B cell (primary cell): ENCODE data around the gene PCF11. TPM values are rescaled to one million over a fixed set of nuclear protein-coding genes. Genes with fewer than 3 reads are reported as not detected.
A peak's percentile ranks its signal among the peaks of the same experiment; 100 is the strongest.

Experiments used
- ATAC-seq: fragments of 200-7000 bp; cut with Tn5 transposase; one replicate; pipeline ENCODE4 v1.10.0; 2021; ENCODE audit warnings: low read depth, mild to moderate bottlenecking, moderate number of reproducible peaks, moderate library complexity
- CTCF ChIA-PET: fragments of 350-600 bp; sonication (Branson Sonifier 250); formaldehyde crosslinking; loops from one replicate; lab custom pipeline; 2021; ENCODE audit warnings: antibody characterized with exemption, inconsistent platforms; lab: Charles Lee
- POLR2A ChIA-PET: fragments of 350-600 bp; sonication (Branson Sonifier 250); formaldehyde crosslinking; loops from one replicate; lab custom pipeline; 2021; ENCODE audit warnings: antibody characterized with exemption; lab: Charles Lee
- DNase-seq: peaks from one replicate; pipeline ENCODE4 v3.0.0; 2013
- H2AFZ ChIP-seq: 2 replicates; pipeline ENCODE4 v1.6.1; 2012; ENCODE audit warnings: mild to moderate bottlenecking, low read depth, low read length; ENCODE audit not compliant: insufficient read depth, poor library complexity, severe bottlenecking
- H3K27ac ChIP-seq, 2 donors: 1 replicate in 1 of 2; 2 replicates in 1 of 2; pipeline ENCODE4 v1.5.1; 2012 to 2013; ENCODE audit warnings: low read length in 2 of 2, mild to moderate bottlenecking in 2 of 2, moderate library complexity in 1 of 2
- H3K27me3 ChIP-seq, 4 experiments: fragments of 200-600 bp in 1 of 4; sonication (generic) in 1 of 4; replicated peaks in 1 of 4; 1 replicate in 2 of 4; 2 replicates in 2 of 4; pipeline versions ENCODE4 v1.6.1 to v1.7.0; 2013 to 2016; ENCODE audit warnings: low read length in 3 of 4, mild to moderate bottlenecking in 2 of 4, mixed read lengths in 1 of 4, moderate library complexity in 1 of 4; ENCODE audit not compliant: insufficient read depth in 4 of 4, control insufficient read depth in 3 of 4; ENCODE audit errors: control extremely low read depth in 1 of 4
- H3K36me3 ChIP-seq, 2 experiments: replicated peaks in 1 of 2; 1 replicate in 1 of 2; 2 replicates in 1 of 2; pipeline versions ENCODE4 v1.6.1 to v1.7.1; 2013; ENCODE audit warnings: low read length in 1 of 2; ENCODE audit not compliant: insufficient read depth in 2 of 2, control insufficient read depth in 1 of 2; ENCODE audit errors: control extremely low read depth in 1 of 2, extremely low read depth in 1 of 2
- H3K4me1 ChIP-seq, 2 donors: fragments of 200-600 bp in 1 of 2; sonication (generic) in 1 of 2; 1 replicate in 1 of 2; 2 replicates in 1 of 2; pipeline versions ENCODE4 v1.5.1 to v1.6.1; 2013 to 2017; ENCODE audit warnings: low read length in 2 of 2; ENCODE audit not compliant: control insufficient read depth in 2 of 2, insufficient read depth in 2 of 2
- H3K4me2 ChIP-seq: replicated peaks from 2 replicates; pipeline ENCODE3; 2012; ENCODE audit warnings: mild to moderate bottlenecking, low read depth, low read length; ENCODE audit not compliant: poor library complexity, severe bottlenecking
- H3K4me3 ChIP-seq, 5 experiments: fragments of 200-600 bp in 1 of 5; sonication (generic) in 1 of 5; 1 replicate in 3 of 5; 2 replicates in 2 of 5; pipeline versions ENCODE4 v1.5.1 to v1.7.0; 2011 to 2016; ENCODE audit warnings: low read length in 4 of 5, mild to moderate bottlenecking in 4 of 5, low read depth in 2 of 5, control low read depth in 1 of 5, moderate library complexity in 1 of 5; ENCODE audit not compliant: insufficient read depth in 1 of 5; ENCODE audit errors: control extremely low read depth in 1 of 5, extremely low read depth in 1 of 5
- H3K79me2 ChIP-seq: fragments of 200-600 bp; sonication (generic); one replicate; pipeline ENCODE4 v1.6.0; 2016; ENCODE audit warnings: low read length; ENCODE audit not compliant: control insufficient read depth, insufficient read depth
- H3K9ac ChIP-seq: fragments of 200-600 bp; sonication (generic); 2 replicates; pipeline ENCODE4 v1.6.1; 2017; ENCODE audit warnings: mild to moderate bottlenecking, low read length, moderate library complexity
- H3K9me3 ChIP-seq, 3 donors: one replicate each; pipeline versions ENCODE4 v1.6.1 to v1.7.1; 2013; ENCODE audit warnings: low read length in 2 of 3; ENCODE audit not compliant: control insufficient read depth in 2 of 3, insufficient read depth in 1 of 3; ENCODE audit errors: control extremely low read depth in 1 of 3
- H4K20me1 ChIP-seq: 2 replicates; pipeline ENCODE4 v1.6.0; 2012; ENCODE audit warnings: mild to moderate bottlenecking, low read length; ENCODE audit not compliant: insufficient read depth, control insufficient read depth, poor library complexity, severe bottlenecking
- H3K27ac Mint-ChIP-seq: one replicate; pipeline ENCODE4 v1.8.0; 2021; ENCODE audit warnings: mixed read lengths
- H3K27me3 Mint-ChIP-seq: one replicate; pipeline ENCODE4 v1.8.0; 2021; ENCODE audit warnings: mixed read lengths
- H3K4me1 Mint-ChIP-seq: one replicate; pipeline ENCODE4 v1.8.0; 2021; ENCODE audit warnings: mixed read lengths
- H3K4me3 Mint-ChIP-seq: one replicate; pipeline ENCODE4 v1.8.0; 2021; ENCODE audit warnings: mixed read lengths
- H3K9me3 Mint-ChIP-seq: one replicate; pipeline ENCODE4 v1.8.0; 2022; ENCODE audit warnings: mixed read lengths; ENCODE audit not compliant: insufficient read depth
- CTCF ChIP-seq: fragments of 200-600 bp; IDR thresholded peaks from one replicate; pipeline ENCODE4 v1.8.0; 2022; ENCODE audit warnings: antibody characterized with exemption, mild to moderate bottlenecking
- EZH2 ChIP-seq: IDR thresholded peaks from 2 replicates; pipeline ENCODE4 v1.6.1; 2012; ENCODE audit warnings: borderline replicate concordance, low read depth, mild to moderate bottlenecking, moderate library complexity, low read length; ENCODE audit not compliant: insufficient read depth, poor library complexity, severe bottlenecking
- WGBS: methylation state at CpG from one replicate; pipeline ENCODE4 v1.1.5; 2013; ENCODE audit warnings: missing lambda C conversion rate; ENCODE audit not compliant: insufficient coverage; 5-methylcytosine and 5-hydroxymethylcytosine counted together
- intact Hi-C: fragments of 100-400 bp; cut with micrococcal nuclease; formaldehyde crosslinking; loops from one replicate; pipeline ENCODE4 v1.10.0; 2022
- polyA plus RNA-seq: library from polyadenylated mRNA; depleted of rRNA; stranded (reverse); fragments of >200 nt; gene quantifications from 2 replicates; pipeline ENCODE4 v1.2.3, GENCODE V29; 2012
- total RNA-seq, 2 donors: library from RNA; stranded (reverse); fragments of 120-200 nt in 1 of 2; gene quantifications; 1 replicate in 1 of 2; 2 replicates in 1 of 2; pipeline versions ENCODE4 v1.2.3 to v1.2.4, GENCODE V29; 2013 to 2022

PCF11 gene
- total and polyA plus RNA-seq, 2 donors (not counting 1 experiment from before 2014, with no cell fraction given) = 123 to 185 TPM

DNA sequence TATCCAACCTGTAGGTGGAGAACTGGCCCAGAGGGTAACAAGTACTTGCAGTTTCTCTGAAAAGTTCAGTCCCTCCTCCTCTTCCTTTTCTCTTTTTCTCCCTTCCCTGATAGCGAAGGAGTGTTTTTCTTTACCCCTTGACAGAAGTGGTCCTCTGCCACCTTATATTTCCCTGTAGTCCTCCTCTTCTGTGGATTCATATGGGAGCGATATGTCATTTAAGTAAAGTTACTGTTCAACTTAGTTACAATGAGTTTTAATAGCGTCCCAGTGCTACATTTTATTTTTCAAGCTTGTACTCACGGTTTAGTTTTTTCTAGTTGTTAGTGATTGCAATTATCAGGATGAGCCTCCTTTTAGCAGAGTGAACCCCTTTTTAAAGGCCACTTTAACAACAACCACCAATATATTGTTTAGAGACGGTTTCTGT is 1.4 kb downstream of the PCF11 start:
- peak overlapping the region; percentile 100 for H3K27ac Mint-ChIP-seq
- ATAC-seq (no peak), DNase-seq (no peak)
- Histone ChIP-seq H3K4me3 (peak overlapping the region; percentile 81 to 99 (median 99)), H3K27ac (peak overlapping the region; percentile 28 to 98), H3K36me3 (peaks cover 0 to 20% of the 10 kb centered on the region in 2 experiments), H3K27me3 (no peaks in the 10 kb centered on the region), H3K79me2 (peaks cover 74% of the 10 kb centered on the region), H4K20me1 (peaks cover 23% of the 10 kb centered on the region), H3K9me3 (no peaks in the 10 kb centered on the region), H3K4me1 (peaks cover 35 to 39% of the 10 kb centered on the region in 2 donors), H2AFZ (no peak overlapping the region), H3K9ac (peak overlapping the region; percentile 97), H3K4me2 (peak overlapping the region; percentile 78)
- CTCF ChIA-PET = interaction anchor here (0.6 to 1.5 kb wide), 3 partner anchors 22 to 97 kb away, joined by 3 to 4 read pairs (median 3); partner anchors contain the start of gene RAB30
- peaks cover 51% of the 10 kb centered on the region for H3K4me1 Mint-ChIP-seq
- intact Hi-C loops = loop anchor here (2.0 kb wide), 1 partner anchor 14 kb away; no protein-coding TSS in a partner anchor
- TF ChIP-seq EZH2 (no peak), CTCF (no peak)
- H3K4me3 Mint-ChIP-seq = peak overlapping the region; percentile 98
- no CpG with 5 or more reads among the region's 5 CpGs for WGBS
- no peaks in the 10 kb centered on the region for H3K9me3 Mint-ChIP-seq
- POLR2A ChIA-PET = interaction anchor here (0.7 to 3.3 kb wide), 5 partner anchors 78 to 101 kb away, joined by 3 to 34 read pairs (median 8); partner anchors contain the start of gene RAB30
- H3K27me3 Mint-ChIP-seq = no peaks in the 10 kb centered on the region
